H1 (cell line): Measurements from ENCODE around the gene MAPK8. TPM values are rescaled to one million over a fixed set of nuclear protein-coding genes. Genes with fewer than 3 reads are reported as not detected.

ENCODE experiments used
- CHD2 ChIP-seq: IDR thresholded peaks from 2 replicates; pipeline ENCODE4 v1.6.1; 2012; ENCODE audit warnings: low read length, improper control_type of control experiment
- POU5F1 ChIP-seq: IDR thresholded peaks from 2 replicates; pipeline ENCODE4 v1.6.1; 2011; ENCODE audit warnings: low read depth, mild to moderate bottlenecking, low read length, moderate library complexity
- RAD21 ChIP-seq, 2 experiments: IDR thresholded peaks in 1 of 2; conservative IDR thresholded peaks in 1 of 2; 2 replicates each; pipeline ENCODE4 v1.6.1; 2011; ENCODE audit warnings: low read depth in 2 of 2, low read length in 2 of 2, improper control_type of control experiment in 1 of 2, inconsistent platforms in 1 of 2, mild to moderate bottlenecking in 1 of 2, moderate library complexity in 1 of 2
- polyA plus RNA-seq, 7 experiments: library from polyadenylated mRNA; depleted of rRNA in 3 of 7; stranded (reverse) in 5 of 7; unstranded in 2 of 7; fragments of >200 nt in 5 of 7; fragments of 200-250 nt in 2 of 7; gene quantifications; 1 replicate in 5 of 7; 2 replicates in 1 of 7; 4 replicates in 1 of 7; pipeline versions ENCODE4 v1.2.1 to v1.2.3, GENCODE V29; 2011 to 2013; ENCODE audit warnings: missing spikeins in 2 of 7, mixed read lengths in 2 of 7
- total RNA-seq: library from RNA; stranded (reverse); fragmentation: NEBNext Ultra II Directional; extraction: Animal tissue kit (Norgen Biotek cat#: 25700); gene quantifications from 2 replicates; pipeline ENCODE4 v1.2.1, GENCODE V29; 2021

MAPK8 gene
- total and polyA plus RNA-seq, 2 of the 8 experiments (the other 6 are each of a cell fraction or from before 2014, with no cell fraction given), result 23.3 to 71.3 TPM

GRCh38 chr10:48258105-48258504, 48.4 kb upstream of the MAPK8 start (continued):
- TF ChIP-seq RAD21 (IDR thresholded peaks at IDR 0.05 in 1 of 2, conservative IDR thresholded peaks at IDR 0.05 in 1 of 2; ENCODE audit: low read depth in 2 of 2, low read length in 2 of 2) (no peak), POU5F1 (no peak), CHD2 (no peak)
